GM12801 (cell line): ENCODE results near the gene BPIFB3.

Source experiments
- CTCF ChIP-seq: IDR thresholded peaks from one replicate; pipeline ENCODE4 v1.5.1; 2011; ENCODE audit warnings: control low read depth; ENCODE audit not compliant: insufficient read length; ENCODE audit errors: extremely low read depth

The BPIFB3 gene

DNA sequence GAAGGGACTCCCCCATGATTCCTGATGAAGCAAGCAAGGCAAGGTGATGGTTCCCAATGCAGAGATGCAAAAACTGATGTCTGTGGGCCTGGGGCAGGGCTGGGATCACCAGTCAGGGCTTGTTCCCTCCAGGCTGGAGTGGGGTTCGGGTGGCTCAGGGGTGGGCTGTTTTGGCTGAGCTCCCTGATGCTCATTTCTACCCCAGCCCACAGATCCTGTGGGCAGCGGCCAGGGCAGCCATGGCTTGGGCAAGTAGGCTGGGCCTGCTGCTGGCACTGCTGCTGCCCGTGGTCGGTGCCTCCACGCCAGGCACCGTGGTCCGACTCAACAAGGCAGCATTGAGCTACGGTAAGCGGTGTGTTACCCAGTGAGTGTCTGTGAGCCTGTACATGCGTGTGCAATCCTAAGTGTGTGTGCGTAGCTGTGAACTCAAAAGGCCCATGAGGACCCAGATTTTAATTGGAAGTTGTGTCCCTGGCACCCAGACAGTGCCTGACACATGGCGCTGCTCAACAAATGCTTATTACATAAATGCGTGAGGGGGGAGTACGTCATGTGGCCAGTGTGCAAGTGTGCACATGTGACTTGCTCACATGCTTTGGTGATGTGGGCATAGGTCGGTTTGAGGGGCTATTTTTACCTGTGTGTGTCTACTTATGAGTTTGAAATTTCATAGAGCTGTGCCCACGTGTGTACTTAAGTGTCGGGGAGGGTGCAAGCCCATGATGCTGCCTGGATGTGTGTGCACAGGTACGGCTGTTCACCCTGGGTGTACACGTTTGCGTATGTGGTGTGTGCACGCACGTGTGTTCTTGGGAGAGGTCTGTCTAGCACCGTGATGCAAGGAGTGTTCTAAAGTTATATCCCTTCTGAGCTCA is 45.1 kb upstream of the BPIFB3 start:
- no peak for TF ChIP-seq CTCF

- TF ChIP-seq CTCF, result no peak
Measured at GRCh38 chr20:33009214-33010132, 44.2 kb upstream of the BPIFB3 start.

- TF ChIP-seq CTCF, result no peak
Measured at GRCh38 chr20:33010133-33010504, 43.6 kb upstream of the BPIFB3 start.

DNA sequence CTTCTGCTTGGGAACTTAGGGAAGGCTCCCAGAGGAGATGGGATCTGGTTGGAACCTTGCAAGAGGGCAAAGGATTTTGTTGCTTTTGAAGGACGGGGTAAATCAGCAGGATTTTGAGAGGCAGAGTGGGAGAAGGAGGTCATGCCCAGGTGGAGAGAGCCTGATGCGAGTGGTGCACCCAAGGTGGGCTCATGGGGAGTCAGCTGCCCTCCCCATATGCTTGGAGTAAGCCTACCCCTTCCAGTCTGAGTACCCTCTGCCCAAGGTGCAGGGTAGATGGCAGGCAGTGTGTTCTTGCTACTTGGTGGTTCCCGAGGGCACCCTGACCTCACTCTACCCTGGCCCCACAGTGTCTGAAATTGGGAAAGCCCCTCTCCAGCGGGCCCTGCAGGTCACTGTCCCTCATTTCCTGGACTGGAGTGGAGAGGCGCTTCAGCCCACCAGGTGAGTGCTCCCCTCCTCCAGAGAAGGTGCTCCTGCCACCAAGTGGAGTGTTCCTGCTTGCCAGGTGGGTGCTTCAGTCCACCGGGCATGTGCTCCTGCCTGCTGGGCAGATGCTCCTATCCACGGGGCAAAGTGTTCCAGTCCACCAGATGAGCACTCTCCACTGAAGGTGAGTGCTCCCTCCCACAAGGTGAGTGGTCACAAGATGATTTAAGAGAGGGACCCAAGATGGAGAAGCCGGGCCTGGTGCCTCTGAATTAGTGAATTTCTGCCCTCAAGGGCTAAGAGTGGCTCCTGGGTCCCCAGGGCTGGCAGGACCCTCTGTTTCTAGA is 42.8 kb upstream of the BPIFB3 start:
- no peak for TF ChIP-seq CTCF

DNA sequence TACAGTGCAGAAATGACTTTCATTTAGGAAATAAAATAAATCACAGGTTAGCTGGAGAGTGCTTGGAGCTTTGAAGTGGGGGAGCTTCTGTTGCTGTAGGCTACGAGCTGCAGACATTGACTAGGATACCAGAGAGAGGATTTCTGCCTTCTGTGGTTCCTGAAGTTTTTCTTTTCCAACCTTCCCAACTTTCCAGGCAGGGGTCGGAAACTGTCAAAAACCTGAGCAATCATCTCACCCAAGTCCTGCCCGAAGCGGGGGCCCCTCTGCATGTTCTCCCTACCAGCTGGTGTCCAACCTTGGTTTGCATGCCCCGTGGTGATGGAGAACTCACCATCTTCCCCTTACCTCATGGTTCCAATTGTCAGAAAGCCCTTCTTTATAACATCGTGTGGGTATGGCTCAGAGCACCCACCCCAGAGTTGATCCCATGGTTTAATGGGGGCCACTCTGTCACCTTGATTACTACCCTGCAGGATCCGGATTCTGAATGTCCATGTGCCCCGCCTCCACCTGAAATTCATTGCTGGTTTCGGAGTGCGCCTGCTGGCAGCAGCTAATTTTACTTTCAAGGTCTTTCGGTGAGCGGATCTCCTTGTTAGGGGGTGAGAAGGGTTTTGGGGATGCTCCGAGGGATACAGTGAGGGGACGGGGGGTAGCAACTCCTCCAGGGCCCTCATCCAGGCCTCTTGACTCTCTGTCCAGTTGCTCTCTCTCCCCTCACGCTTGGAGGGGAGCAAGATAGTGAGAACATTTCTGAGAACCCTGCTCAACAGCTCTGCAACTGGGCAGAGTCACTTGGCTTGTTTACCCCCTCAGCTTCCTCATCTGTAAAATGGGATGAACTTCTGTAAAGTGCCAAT is 41.1 kb upstream of the BPIFB3 start:
- TF ChIP-seq CTCF, result no peak

DNA sequence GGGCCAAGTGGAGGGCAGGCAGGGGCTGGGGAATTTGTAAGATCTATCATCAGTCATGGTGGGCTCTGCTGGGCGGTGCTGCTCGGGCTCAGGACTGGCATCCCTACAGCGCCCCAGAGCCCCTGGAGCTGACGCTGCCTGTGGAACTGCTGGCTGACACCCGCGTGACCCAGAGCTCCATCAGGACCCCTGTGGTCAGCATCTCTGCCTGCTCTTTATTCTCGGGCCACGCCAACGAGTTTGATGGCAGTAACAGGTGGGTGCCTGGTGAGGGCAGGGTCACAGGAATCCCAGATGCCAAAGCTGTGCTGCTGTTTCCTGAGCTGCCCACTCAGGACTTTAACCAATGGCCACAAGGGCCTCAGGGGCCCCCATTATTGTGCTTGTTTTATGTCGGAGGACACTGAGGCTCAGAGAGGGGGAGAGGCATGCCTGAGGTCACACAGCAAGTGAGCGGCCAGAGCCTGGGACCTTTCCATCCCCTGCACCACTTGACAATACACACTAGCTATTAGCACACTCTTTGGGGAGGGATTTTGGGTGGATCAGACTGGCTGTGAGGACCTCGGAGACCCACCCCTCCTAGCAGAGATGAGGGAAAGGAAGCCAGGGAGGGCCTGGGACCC is 39.9 kb upstream of the BPIFB3 start:
- no peak for TF ChIP-seq CTCF
